H1 (cell line): ENCODE data around the gene GADD45A.

ENCODE experiments used
- BCL11A ChIP-seq, 2 experiments: IDR thresholded peaks; one replicate each; pipeline ENCODE4 v1.6.1; 2011; ENCODE audit warnings: low read depth in 2 of 2, low read length in 2 of 2, mild to moderate bottlenecking in 2 of 2
- CBX5 ChIP-seq: fragments of 300-800, 300-1000 bp; sonication (generic); IDR thresholded peaks from 2 replicates; pipeline ENCODE4 v1.7.1; 2016; ENCODE audit warnings: antibody characterized with exemption, low read length, low read depth
- CHD1 ChIP-seq: IDR thresholded peaks from 2 replicates; pipeline ENCODE4 v1.6.1; 2012; ENCODE audit warnings: low read depth, low read length, improper control_type of control experiment
- CTBP2 ChIP-seq: IDR thresholded peaks from 2 replicates; pipeline ENCODE4 v1.7.0; 2011; ENCODE audit warnings: borderline replicate concordance, mild to moderate bottlenecking, moderate library complexity, mixed read lengths, low read length; ENCODE audit not compliant: insufficient read depth, insufficient read length
- PHF8 ChIP-seq: fragments of 200-600 bp; sonication (generic); conservative IDR thresholded peaks from 2 replicates; pipeline ENCODE4 v1.7.1; 2012; ENCODE audit warnings: low read depth, mild to moderate bottlenecking, inconsistent platforms, low read length, moderate library complexity
- POLR2A ChIP-seq, 2 experiments: IDR thresholded peaks; 1 replicate in 1 of 2; 2 replicates in 1 of 2; pipeline ENCODE4 v1.6.1; 2011; ENCODE audit warnings: low read depth in 2 of 2, low read length in 2 of 2, mild to moderate bottlenecking in 2 of 2; ENCODE audit errors: control extremely low read depth in 1 of 2
- RFX5 ChIP-seq: IDR thresholded peaks from 2 replicates; pipeline ENCODE4 v1.6.1; 2011; ENCODE audit warnings: low read depth, low read length, improper control_type of control experiment, borderline replicate concordance
- SP2 ChIP-seq: IDR thresholded peaks from 2 replicates; pipeline ENCODE4 v1.6.1; 2012; ENCODE audit warnings: mild to moderate bottlenecking, low read length, inconsistent platforms
- SP4 ChIP-seq: IDR thresholded peaks from 2 replicates; pipeline ENCODE4 v1.6.1; 2012; ENCODE audit warnings: low read length, inconsistent platforms
- TF ChIP-seq, protein P1 (sequence below), 3 experiments: IDR thresholded peaks; 1 replicate in 2 of 3; 2 replicates in 1 of 3; pipeline versions ENCODE4 v1.5.1 to v1.6.1; 2011; ENCODE audit warnings: low read length in 3 of 3, mild to moderate bottlenecking in 3 of 3, inconsistent platforms in 2 of 3, low read depth in 1 of 3, moderate library complexity in 1 of 3; ENCODE audit not compliant: insufficient read depth in 1 of 3; ENCODE audit errors: control extremely low read depth in 1 of 3

DNA sequence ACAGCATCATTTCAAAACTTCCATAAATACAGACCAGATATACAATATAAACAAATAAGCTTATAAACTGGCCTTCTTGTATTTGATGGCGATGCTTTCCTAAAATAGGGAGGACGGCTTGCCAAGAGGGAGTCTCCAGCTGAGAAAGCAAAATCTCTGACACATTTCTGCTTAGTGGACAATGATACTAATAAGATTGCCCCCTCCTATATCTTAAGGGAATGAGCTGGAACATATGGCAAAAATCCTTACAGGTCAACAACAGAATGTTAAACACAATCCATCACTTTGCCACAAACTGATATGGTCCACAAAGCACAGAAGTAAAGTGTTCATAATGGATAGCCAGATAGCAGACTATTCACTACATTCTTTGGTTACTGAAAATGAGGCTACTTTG, 7.1 kb upstream of the GADD45A start:
- no peak for TF ChIP-seq CTBP2
- TF ChIP-seq PHF8 = no peak
- TF ChIP-seq SP2 = no peak
- TF ChIP-seq, protein P1, sequence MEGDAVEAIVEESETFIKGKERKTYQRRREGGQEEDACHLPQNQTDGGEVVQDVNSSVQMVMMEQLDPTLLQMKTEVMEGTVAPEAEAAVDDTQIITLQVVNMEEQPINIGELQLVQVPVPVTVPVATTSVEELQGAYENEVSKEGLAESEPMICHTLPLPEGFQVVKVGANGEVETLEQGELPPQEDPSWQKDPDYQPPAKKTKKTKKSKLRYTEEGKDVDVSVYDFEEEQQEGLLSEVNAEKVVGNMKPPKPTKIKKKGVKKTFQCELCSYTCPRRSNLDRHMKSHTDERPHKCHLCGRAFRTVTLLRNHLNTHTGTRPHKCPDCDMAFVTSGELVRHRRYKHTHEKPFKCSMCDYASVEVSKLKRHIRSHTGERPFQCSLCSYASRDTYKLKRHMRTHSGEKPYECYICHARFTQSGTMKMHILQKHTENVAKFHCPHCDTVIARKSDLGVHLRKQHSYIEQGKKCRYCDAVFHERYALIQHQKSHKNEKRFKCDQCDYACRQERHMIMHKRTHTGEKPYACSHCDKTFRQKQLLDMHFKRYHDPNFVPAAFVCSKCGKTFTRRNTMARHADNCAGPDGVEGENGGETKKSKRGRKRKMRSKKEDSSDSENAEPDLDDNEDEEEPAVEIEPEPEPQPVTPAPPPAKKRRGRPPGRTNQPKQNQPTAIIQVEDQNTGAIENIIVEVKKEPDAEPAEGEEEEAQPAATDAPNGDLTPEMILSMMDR (IDR thresholded peaks at IDR 0.05; ENCODE audit: control extremely low read depth in 1 of 3, insufficient read depth in 1 of 3, low read depth in 1 of 3, low read length in 3 of 3) = no peak
- TF ChIP-seq RFX5 = no peak
- no peak for TF ChIP-seq POLR2A (IDR thresholded peaks at IDR 0.05; ENCODE audit: control extremely low read depth in 1 of 2, low read depth in 2 of 2, low read length in 2 of 2)
- TF ChIP-seq CHD1 = no peak
- no peak for TF ChIP-seq BCL11A (IDR thresholded peaks at IDR 0.05; ENCODE audit: low read depth in 2 of 2, low read length in 2 of 2)
- TF ChIP-seq SP4 = no peak
- TF ChIP-seq CBX5 = no peak
